Mononuclear cell (primary cell): ENCODE data around the gene SLC8A3. TPM values are rescaled to one million over a fixed set of nuclear protein-coding genes. Genes with fewer than 3 reads are reported as not detected.

Experiments
- H3K27me3 ChIP-seq: 2 replicates; pipeline ENCODE4 v1.6.0; 2011; ENCODE audit warnings: low read length, control low read depth; ENCODE audit not compliant: insufficient read depth
- H3K4me1 ChIP-seq: 2 replicates; pipeline ENCODE4 v1.5.1; 2011; ENCODE audit warnings: mild to moderate bottlenecking, low read length, control low read depth; ENCODE audit not compliant: insufficient read depth
- H3K4me3 ChIP-seq: 2 replicates; pipeline ENCODE4 v1.5.1; 2011; ENCODE audit warnings: mild to moderate bottlenecking, low read length, moderate library complexity
- H3K9me3 ChIP-seq: 2 replicates; pipeline ENCODE4 v1.5.1; 2011; ENCODE audit warnings: low read depth, mild to moderate bottlenecking, control low read depth, low read length
- total RNA-seq: library from RNA; depleted of rRNA; stranded (reverse); fragments of >200 nt; gene quantifications from one replicate; pipeline ENCODE4 v1.2.3, GENCODE V29; 2012

SLC8A3 gene
- total RNA-seq, 1 donor: 1.0 TPM

DNA sequence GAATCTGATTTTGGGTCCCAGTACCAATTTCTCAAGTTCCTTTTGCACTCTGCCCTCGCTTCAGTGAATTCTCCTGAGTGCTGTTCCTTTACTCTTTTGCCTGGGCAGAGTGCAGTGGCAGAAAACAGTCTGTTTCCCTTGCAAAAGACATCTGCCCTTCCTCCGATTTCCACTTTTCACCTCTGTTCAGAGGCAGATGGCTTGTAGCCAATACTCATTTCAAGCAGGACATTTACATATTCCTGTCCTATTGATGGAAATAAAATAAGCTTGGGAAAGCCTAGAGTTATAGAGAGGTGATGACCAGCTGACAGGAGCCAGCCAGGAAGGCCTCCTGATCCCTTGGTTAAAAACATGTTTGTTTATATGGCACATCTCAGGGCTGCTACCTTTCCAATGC is 111.0 kb downstream of the SLC8A3 start:
- H3K27me3 ChIP-seq: no peaks in the 10 kb centered on the region
- no peaks in the 10 kb centered on the region for H3K4me1 ChIP-seq
- H3K9me3 ChIP-seq: no peaks in the 10 kb centered on the region
- H3K4me3 ChIP-seq: no peak overlapping the region

DNA sequence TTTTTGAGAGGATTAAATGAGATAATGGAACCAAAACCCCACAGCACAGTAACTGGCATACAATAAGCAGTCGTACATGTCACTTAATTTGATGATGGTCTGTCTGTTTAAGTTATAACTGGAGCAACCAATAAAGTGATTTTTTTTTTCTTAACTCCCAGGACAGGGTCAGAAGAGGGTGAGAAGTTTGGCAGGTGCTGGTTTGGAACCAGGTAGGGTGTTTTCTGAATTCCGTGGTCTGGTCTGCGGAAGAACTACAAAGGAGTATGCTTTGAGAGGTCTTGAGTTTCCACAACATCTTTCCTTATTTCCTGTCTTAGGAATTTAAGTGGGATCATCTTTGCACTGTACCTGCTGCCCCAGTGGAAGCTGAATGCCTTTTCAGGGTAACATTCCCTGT is 111.7 kb downstream of the SLC8A3 start:
- H3K4me1 ChIP-seq: no peaks in the 10 kb centered on the region
- H3K27me3 ChIP-seq: no peaks in the 10 kb centered on the region
- no peak overlapping the region for H3K4me3 ChIP-seq
- H3K9me3 ChIP-seq: no peaks in the 10 kb centered on the region

DNA sequence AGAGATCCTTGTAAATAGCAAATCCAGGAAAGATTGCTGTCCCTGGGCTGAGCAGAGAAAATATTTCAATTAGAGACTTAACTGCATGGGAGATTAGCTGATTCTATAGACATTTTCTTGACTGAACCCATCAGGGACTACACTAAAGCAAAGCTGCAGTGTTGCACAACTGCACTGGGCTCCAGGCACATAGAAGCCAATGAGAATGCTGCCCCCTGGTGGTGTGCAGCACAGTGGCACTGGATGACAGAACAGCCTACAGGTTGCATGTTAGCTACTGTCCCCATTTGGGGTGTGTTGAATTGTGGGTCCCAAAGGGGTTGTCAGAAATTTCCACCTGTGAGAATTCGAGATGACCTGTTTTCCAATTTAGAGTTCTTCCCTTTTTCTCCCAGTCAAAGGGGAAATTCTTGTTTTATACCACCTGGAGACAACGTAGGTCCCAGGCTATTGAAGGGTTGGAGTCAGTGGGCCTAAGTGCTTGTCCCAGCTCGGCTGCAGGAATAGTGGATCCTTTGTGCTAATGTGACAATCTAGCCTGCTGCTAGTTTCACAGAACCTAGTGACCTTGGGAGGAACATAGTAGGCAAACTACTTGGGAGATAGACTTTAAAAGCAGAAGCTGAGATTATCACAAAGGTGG is 114.7 kb downstream of the SLC8A3 start:
- no peaks in the 10 kb centered on the region for H3K4me1 ChIP-seq
- no peaks in the 10 kb centered on the region for H3K9me3 ChIP-seq
- H3K4me3 ChIP-seq: no peak overlapping the region
- no peaks in the 10 kb centered on the region for H3K27me3 ChIP-seq

DNA sequence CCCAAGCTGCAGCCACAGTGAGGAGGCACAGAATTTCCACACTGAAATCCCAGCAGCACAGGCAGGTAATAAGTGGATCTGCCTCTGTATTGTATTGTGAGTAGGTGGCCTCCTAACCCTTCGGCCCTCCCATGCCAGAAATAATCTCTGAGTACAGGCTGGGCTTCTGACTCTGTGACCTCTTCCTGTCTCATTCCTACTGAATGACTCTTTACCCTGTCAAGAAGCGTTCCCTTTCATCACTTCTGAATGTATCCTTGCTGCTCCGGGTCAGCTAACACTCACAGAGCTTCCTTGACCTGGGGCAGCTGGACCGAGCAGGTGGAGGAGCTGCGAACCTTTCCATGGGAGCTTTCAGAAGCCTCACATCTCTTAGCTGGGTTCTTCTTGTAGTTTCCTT is 119.6 kb downstream of the SLC8A3 start:
- Histone ChIP-seq H3K9me3 (no peaks in the 10 kb centered on the region), H3K4me3 (no peak overlapping the region), H3K27me3 (no peaks in the 10 kb centered on the region), H3K4me1 (no peaks in the 10 kb centered on the region)

DNA sequence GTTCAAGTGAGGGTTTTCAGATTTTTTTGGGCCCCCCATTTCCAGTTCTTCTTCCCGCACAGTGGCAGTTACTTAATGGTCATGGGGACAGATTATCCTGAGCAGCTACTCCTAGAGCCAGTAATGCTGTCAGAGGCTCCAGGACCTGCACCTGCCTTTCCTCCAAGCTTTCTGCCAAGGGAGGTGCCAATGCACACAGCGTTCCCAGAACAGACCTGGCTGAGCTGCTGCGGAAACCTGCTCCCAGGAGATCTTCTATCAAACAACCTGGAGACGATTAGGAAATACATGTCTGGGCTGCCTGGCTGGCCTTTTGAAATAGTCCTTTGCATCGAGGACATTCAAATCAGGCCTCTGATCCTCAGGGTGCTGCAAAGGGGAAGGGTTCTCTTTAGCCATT is 120.9 kb downstream of the SLC8A3 start:
- Histone ChIP-seq H3K27me3 (no peaks in the 10 kb centered on the region), H3K9me3 (no peaks in the 10 kb centered on the region), H3K4me3 (no peak overlapping the region), H3K4me1 (no peaks in the 10 kb centered on the region)

DNA sequence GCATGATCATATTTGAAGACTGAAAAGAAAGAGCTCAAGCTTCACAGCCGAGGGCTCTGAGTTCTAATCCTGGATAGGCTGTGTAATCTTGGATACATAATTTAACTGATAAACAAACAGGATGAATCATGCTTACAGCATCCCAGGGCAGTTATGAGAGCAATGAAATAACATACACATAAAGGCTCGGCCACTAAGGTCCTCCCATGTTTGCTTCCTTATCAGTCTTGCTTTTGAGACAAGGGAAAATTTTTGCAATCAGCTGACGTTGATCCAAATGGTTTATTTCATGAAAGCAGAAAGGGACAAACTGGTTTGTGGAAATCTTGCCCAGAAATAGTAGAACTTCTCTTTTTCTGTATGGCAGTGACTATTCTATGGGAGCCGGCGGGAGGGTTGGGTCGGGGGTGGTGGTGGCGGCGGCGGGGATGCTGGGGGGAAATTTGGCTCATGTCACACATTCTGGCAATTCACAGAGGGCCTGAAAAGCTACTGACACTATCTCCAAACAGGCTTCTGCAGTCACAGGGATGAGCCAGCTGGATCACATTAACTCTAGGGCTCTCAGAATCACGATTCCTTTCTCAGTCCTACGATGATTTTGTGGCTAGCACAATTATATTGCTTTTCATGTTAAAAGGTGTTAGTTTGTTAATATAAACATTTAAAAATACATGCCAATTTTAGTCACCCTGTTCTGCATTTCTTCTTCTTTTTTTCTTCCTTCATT is 124.5 kb downstream of the SLC8A3 start:
- Histone ChIP-seq H3K4me1 (no peaks in the 10 kb centered on the region), H3K4me3 (no peak overlapping the region), H3K9me3 (no peaks in the 10 kb centered on the region), H3K27me3 (no peaks in the 10 kb centered on the region)

DNA sequence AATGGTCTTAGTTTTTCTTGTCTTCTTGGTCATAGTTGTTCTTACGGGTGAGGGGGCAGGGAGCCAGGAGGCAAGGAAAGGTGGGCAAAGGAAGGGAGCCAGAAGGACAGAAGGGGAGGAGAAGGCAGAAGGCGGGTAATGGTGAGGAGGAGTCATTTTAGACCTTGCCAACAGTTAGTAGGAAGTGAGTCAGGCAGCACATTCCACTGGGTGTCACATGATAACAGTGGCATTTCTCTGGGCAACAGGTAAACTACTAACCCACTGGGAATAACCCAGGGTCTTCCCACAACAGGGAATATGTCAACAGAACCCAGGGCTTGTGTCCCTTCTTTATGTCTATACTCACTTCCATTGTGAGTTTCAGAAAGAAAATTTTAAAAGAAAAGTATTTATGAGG is 127.6 kb downstream of the SLC8A3 start:
- Histone ChIP-seq H3K27me3 (no peaks in the 10 kb centered on the region), H3K4me1 (no peaks in the 10 kb centered on the region), H3K9me3 (no peaks in the 10 kb centered on the region), H3K4me3 (no peak overlapping the region)

DNA sequence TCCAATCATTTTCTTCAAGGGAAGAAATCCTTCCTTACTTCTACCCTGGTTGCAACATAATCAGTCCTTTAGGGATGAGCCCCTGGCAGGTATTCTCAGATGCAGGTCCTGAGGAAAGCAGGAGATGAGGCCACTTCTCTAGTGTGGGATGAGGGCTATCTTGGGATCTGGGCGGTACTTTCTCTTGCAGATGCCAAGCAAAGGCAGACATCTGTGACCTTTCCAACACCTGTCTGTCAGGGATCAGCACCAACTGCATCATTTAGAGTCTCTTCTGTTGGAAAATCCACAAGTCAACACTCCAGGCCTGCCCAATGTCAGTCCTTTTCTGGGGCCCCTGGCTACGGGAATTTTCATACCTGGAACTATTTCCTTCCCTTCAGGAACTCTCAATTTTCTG is 129.2 kb downstream of the SLC8A3 start:
- no peak overlapping the region for H3K4me3 ChIP-seq
- H3K27me3 ChIP-seq: no peaks in the 10 kb centered on the region
- no peaks in the 10 kb centered on the region for H3K9me3 ChIP-seq
- no peaks in the 10 kb centered on the region for H3K4me1 ChIP-seq

DNA sequence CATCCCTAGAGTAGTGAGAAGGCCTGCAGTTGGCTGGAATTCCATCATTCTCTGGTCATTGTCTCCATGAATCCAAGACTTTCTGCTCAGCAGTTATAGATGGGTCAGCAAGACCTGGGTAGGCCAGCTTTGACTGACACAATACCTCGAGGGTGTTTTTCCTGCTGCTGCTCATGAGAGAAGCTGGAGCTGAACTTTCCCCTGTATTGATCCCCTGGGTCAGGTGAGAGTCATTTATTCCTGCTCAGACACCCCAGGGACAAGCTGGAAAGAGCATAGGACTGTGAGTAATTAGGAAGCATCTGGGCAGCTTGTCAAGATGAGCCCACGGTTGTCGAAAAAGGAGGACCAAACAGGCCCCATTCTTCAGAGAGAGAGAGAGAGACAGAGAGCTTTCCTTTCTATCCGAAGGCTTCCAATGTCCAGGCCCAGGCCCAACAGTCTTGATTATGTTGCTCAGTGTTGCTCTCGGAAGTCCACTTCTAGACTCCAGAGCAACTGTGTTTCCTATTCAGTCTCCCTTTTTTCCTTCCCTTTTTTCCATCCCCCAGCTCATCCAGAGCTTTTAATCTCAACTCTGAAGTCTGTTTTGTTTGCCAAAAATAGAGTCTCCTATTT is 131.1 kb downstream of the SLC8A3 start:
- Histone ChIP-seq H3K4me3 (no peak overlapping the region), H3K27me3 (no peaks in the 10 kb centered on the region), H3K4me1 (no peaks in the 10 kb centered on the region), H3K9me3 (no peaks in the 10 kb centered on the region)

DNA sequence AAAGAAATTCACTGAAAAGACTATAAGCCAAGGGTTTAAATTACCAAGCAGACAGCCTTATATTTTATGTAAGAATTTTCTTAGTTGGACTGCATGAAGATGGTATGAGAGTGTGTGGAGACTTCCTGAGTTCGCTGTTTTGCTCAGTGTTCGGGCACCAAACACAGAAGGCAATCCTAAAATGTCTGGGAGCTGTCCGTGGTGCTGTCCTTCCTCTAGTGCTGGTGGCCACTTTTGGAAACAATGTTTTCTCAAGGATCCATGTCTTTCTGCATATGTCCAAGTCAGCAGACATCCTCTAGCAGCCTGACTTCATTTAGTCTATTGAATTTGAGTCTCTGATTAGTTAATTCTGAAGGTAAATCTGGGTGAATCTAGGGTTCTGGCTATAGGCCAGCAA is 135.8 kb downstream of the SLC8A3 start:
- no peaks in the 10 kb centered on the region for H3K27me3 ChIP-seq
- H3K9me3 ChIP-seq: no peaks in the 10 kb centered on the region
- no peak overlapping the region for H3K4me3 ChIP-seq
- H3K4me1 ChIP-seq: no peaks in the 10 kb centered on the region

DNA sequence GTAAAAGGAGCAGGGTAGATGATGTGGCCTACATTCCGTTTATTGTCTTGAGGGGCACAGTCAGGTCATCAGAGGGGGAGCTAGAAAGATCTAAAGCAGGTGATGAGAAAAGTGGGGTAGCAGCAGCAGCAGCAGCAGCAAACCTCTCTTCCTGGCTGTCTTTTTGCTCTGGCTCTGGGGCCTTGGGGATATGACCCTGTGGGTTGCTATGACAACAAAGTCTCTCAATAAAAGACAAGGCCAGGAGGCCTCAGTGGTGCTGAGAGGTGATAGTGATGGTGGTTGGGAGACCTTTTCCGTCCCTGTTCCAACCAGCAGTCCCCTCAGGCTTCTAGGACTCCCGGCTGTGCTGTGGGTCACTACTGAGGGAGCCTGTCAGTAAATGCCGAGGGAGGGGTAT is 138.6 kb downstream of the SLC8A3 start:
- H3K4me1 ChIP-seq: no peaks in the 10 kb centered on the region
- no peaks in the 10 kb centered on the region for H3K9me3 ChIP-seq
- no peak overlapping the region for H3K4me3 ChIP-seq
- no peaks in the 10 kb centered on the region for H3K27me3 ChIP-seq

DNA sequence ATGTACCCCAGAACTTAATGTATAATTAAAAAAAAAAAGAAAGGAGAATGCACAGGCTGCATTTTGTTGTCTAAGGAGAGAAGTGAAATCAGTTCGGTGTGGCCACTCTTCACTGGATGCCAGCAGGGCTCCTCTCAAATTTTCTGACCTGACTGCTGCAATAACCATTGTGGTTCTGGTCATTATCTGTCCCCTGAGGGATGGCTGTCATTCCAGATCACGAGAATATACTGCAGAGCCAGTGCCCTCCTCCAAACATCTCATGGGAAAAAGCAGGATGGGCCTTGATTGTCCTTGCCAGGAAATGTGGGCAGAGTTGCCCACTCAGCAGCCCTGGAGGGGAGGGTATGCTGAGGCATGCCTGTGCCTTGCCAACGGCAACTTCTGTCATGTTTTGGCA is 139.1 kb downstream of the SLC8A3 start:
- no peaks in the 10 kb centered on the region for H3K4me1 ChIP-seq
- no peak overlapping the region for H3K4me3 ChIP-seq
- no peaks in the 10 kb centered on the region for H3K9me3 ChIP-seq
- no peaks in the 10 kb centered on the region for H3K27me3 ChIP-seq

DNA sequence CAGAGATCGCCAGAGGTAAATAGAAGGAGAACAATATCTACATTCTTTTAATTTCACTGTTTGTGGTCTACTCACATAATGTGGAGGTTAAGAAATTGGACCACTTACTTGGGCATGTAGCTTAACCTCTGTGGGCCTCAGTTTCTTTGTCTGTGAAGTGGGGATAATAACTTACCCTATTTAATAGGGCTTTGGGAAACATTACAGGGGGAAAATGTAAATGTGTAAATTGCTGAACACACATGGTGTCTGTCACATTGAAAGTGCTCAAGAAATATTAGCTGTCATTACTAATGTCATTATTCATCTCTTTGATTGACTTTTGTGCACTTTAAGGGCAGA is 140.5 kb downstream of the SLC8A3 start:
- H3K9me3 ChIP-seq: no peaks in the 10 kb centered on the region
- H3K4me3 ChIP-seq: no peak overlapping the region
- H3K27me3 ChIP-seq: no peaks in the 10 kb centered on the region
- H3K4me1 ChIP-seq: no peaks in the 10 kb centered on the region

DNA sequence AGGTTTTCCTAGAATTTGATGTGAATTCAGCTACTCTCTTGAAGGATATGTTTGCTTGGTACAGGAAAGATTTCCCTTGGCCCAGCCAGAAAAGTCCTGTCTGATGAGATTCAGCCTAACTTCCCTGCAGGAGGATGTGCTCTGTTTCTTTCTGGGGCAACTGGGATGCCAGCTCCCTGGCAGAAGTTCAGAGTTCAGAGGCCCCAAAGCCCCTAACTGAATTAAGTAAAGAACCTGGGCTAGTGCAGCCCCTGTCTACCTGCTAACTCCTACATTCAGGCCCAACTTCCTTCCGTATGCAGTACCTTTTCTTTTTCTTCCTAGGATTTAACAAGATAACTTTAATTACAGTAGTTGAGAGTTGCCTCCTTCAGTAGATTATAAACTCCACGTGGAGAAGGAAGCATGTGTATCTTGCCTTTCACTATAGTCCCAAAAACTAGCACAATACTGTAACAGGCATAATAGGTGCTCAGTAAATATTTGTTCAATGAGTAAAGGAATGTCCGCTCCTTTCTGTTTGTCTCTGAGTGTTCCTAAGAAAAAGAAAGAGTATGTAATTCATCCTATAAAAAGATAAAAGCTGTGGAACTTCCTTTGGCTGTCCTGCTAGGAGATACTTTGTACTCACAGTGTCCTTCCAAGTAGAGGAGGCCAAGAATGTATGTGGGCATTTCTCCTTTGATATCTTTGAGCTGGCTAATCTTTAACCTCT is 141.0 kb downstream of the SLC8A3 start:
- H3K27me3 ChIP-seq: no peaks in the 10 kb centered on the region
- H3K4me3 ChIP-seq: no peak overlapping the region
- no peaks in the 10 kb centered on the region for H3K9me3 ChIP-seq
- no peaks in the 10 kb centered on the region for H3K4me1 ChIP-seq

DNA sequence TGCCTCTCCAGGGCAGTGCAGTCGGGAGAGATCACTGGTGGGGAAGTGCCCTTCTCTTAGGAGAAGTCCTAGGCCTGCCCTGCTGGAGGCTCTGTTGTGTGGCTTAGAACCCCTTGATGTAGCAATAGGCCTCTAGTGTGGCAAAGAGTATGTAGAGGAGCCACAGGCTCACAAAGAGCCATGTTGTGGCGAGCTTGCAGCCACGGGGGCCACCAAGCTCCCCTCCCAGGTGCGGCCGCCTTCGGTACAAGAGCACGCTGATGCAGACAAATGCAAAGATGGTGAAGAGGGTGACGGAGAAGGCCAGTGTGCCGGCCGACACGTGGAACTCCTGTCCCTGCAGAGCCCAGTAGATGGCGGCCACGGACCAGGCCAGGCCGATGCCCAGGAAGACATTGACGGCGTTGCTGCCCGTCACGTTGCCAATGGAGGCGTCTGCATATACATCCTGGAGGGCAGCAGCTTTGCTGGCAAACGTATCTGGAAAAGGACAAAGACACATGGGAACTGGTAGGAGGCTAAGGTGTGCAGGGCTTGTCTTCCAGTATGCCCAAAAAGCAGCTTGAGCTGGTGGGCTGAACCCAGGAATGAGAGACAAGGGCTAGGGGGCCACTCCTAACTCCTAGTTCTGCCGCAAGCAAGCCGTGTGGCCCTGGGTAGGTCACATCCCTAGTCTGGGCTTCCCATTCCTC is 142.8 kb downstream of the SLC8A3 start:
- H3K4me3 ChIP-seq: no peak overlapping the region
- H3K4me1 ChIP-seq: no peaks in the 10 kb centered on the region
- H3K27me3 ChIP-seq: no peaks in the 10 kb centered on the region
- no peaks in the 10 kb centered on the region for H3K9me3 ChIP-seq
